HCT116 (cell line): ENCODE data around the gene ADD1. TPM values are rescaled to one million over a fixed set of nuclear protein-coding genes. Genes with fewer than 3 reads are reported as not detected.

Source experiments
- ATAC-seq: fragments of 200-7000 bp; cut with Tn5 transposase; 2 replicates; pipeline ENCODE4 v1.9.1; 2020; ENCODE audit warnings: mild to moderate bottlenecking, moderate library complexity
- BruUV-seq: library from RNA; stranded (reverse); fragments of 400-500 nt; replicated peaks from 2 replicates; lab custom pipeline; 2021; lab: Mats Ljungman, UMichigan
- CTCF ChIA-PET: fragments of 300-600 bp; sonication (Branson Sonifier 250); formaldehyde crosslinking; loops from one replicate; lab custom pipeline; 2021; ENCODE audit warnings: antibody characterized with exemption; lab: Charles Lee
- POLR2A ChIA-PET: fragments of 300-600, 350-600 bp; sonication (Branson Sonifier 250); formaldehyde crosslinking; loops from one replicate; lab custom pipeline; 2021; ENCODE audit warnings: antibody characterized with exemption; lab: Charles Lee
- RAD21 ChIA-PET, 2 experiments: fragments of 300-600 bp; sonication (Branson Sonifier 250); formaldehyde crosslinking; loops; one replicate each; lab custom pipeline; 2023; ENCODE audit warnings: low total read pairs in 2 of 2; ENCODE audit not compliant: uncharacterized antibody in 2 of 2, unreplicated experiment in 2 of 2, low non-redundant PET in 1 of 2; lab: Charles Lee
- DNase-seq: peaks from one replicate; pipeline ENCODE4 v3.0.0-alpha.2; 2010; ENCODE audit warnings: low read depth, low spot score
- H2AFZ ChIP-seq: fragments of 200-600 bp; shearing (Covaris generic), sonication (generic); 2 replicates; pipeline ENCODE4 v1.6.1; 2017; ENCODE audit warnings: low read depth, mixed run types, mixed read lengths, antibody characterized with exemption, low read length; ENCODE audit not compliant: poor library complexity, severe bottlenecking
- H3K27ac ChIP-seq: 2 replicates; pipeline ENCODE4 v1.5.1; 2012; ENCODE audit warnings: low read depth, low read length
- H3K27me3 ChIP-seq: fragments of 200-600 bp; sonication (generic); 2 replicates; pipeline ENCODE4 v1.6.1; 2016; ENCODE audit warnings: mixed run types, low read length, mixed read lengths; ENCODE audit not compliant: insufficient read depth
- H3K36me3 ChIP-seq, 2 experiments: fragments of 200-500 bp in 1 of 2; fragments of 200-600 bp in 1 of 2; sonication (Bioruptor generic) in 1 of 2; sonication (generic) in 1 of 2; 2 replicates each; pipeline versions ENCODE4 v1.5.1 to v1.6.1; 2014 to 2016; ENCODE audit warnings: low read length in 2 of 2, inconsistent platforms in 1 of 2, mixed read lengths in 1 of 2, mixed run types in 1 of 2; ENCODE audit not compliant: insufficient read depth in 2 of 2, control insufficient read depth in 1 of 2
- H3K4me1 ChIP-seq, 2 experiments: fragments of 200-600 bp in 1 of 2; sonication (generic) in 1 of 2; 2 replicates each; pipeline versions ENCODE4 v1.5.1 to v1.6.1; 2012 to 2017; ENCODE audit warnings: low read length in 2 of 2, inconsistent platforms in 1 of 2, mild to moderate bottlenecking in 1 of 2, mixed read lengths in 1 of 2, mixed run types in 1 of 2, moderate library complexity in 1 of 2; ENCODE audit not compliant: insufficient read depth in 2 of 2, control insufficient read depth in 1 of 2
- H3K4me2 ChIP-seq: fragments of 200-600 bp; sonication (generic); 2 replicates; pipeline ENCODE4 v1.6.1; 2017; ENCODE audit warnings: mixed run types, low read length, mixed read lengths
- H3K4me3 ChIP-seq, 2 experiments: fragments of 200-600 bp in 1 of 2; sonication (generic) in 1 of 2; replicated peaks in 1 of 2; 2 replicates each; pipeline ENCODE4 v1.5.1; 2011 to 2016; ENCODE audit warnings: low read length in 2 of 2, control low read depth in 1 of 2, low read depth in 1 of 2, mild to moderate bottlenecking in 1 of 2, mixed read lengths in 1 of 2, mixed run types in 1 of 2
- H3K79me2 ChIP-seq: fragments of 200-600 bp; sonication (generic); 2 replicates; pipeline ENCODE4 v1.6.1; 2017; ENCODE audit warnings: mild to moderate bottlenecking, mixed run types, low read length, moderate library complexity, mixed read lengths; ENCODE audit not compliant: insufficient read depth
- H3K9ac ChIP-seq: fragments of 200-600 bp; sonication (generic); 2 replicates; pipeline ENCODE4 v1.6.1; 2016; ENCODE audit warnings: low read length, mixed read lengths
- H3K9me2 ChIP-seq: fragments of 200-600 bp; sonication (generic), shearing (Covaris generic); 2 replicates; pipeline ENCODE4 v1.6.1; 2017; ENCODE audit warnings: mixed run types, mild to moderate bottlenecking, moderate library complexity; ENCODE audit not compliant: insufficient read depth
- H3K9me3 ChIP-seq, 2 experiments: fragments of 200-500 bp in 1 of 2; fragments of 200-600 bp in 1 of 2; sonication (Bioruptor generic) in 1 of 2; sonication (generic) in 1 of 2; 2 replicates each; pipeline ENCODE4 v1.6.1; 2014 to 2017; ENCODE audit warnings: low read length in 2 of 2, mixed read lengths in 2 of 2, inconsistent platforms in 1 of 2, low read depth in 1 of 2, mild to moderate bottlenecking in 1 of 2, mixed run types in 1 of 2, moderate library complexity in 1 of 2; ENCODE audit not compliant: control insufficient read depth in 1 of 2, insufficient read depth in 1 of 2
- H4K20me1 ChIP-seq: fragments of 200-600 bp; sonication (generic), shearing (Covaris generic); 2 replicates; pipeline ENCODE4 v1.6.1; 2017; ENCODE audit warnings: mixed run types, mild to moderate bottlenecking, moderate library complexity; ENCODE audit not compliant: insufficient read depth
- CTCF ChIP-seq, 3 experiments: fragments of 200-600 bp in 1 of 3; sonication (generic) in 1 of 3; IDR thresholded peaks in 2 of 3; conservative IDR thresholded peaks in 1 of 3; 2 replicates each; pipeline ENCODE4 v1.5.1; 2012 to 2017; ENCODE audit warnings: low read depth in 2 of 3, low read length in 2 of 3, antibody characterized with exemption in 1 of 3, borderline replicate concordance in 1 of 3, control low read depth in 1 of 3, mild to moderate bottlenecking in 1 of 3, mixed read lengths in 1 of 3, mixed run types in 1 of 3, moderate library complexity in 1 of 3; ENCODE audit not compliant: insufficient read depth in 1 of 3
- ELF1 ChIP-seq: IDR thresholded peaks from 2 replicates; pipeline ENCODE4 v1.6.1; 2012; ENCODE audit warnings: low read depth, borderline replicate concordance
- EZH2 ChIP-seq: fragments of 200-600 bp; sonication (generic); IDR thresholded peaks from 2 replicates; pipeline ENCODE4 v1.6.1; 2017; ENCODE audit warnings: antibody characterized with exemption, mixed run types
- FOSL1 ChIP-seq: IDR thresholded peaks from 2 replicates; pipeline ENCODE4 v1.6.1; 2012; ENCODE audit warnings: low read depth
- POLR2A ChIP-seq: IDR thresholded peaks from 2 replicates; pipeline ENCODE4 v1.7.0; 2011; ENCODE audit warnings: borderline replicate concordance; ENCODE audit not compliant: insufficient read depth, insufficient read length; ENCODE audit errors: extremely low read depth
- POLR2AphosphoS5 ChIP-seq: IDR thresholded peaks from 2 replicates; pipeline ENCODE4 v1.6.1; 2011; ENCODE audit warnings: mild to moderate bottlenecking, low read depth, low read length, moderate library complexity
- RAD21 ChIP-seq: IDR thresholded peaks from 2 replicates; pipeline ENCODE4 v1.6.1; 2012; ENCODE audit warnings: low read depth, mild to moderate bottlenecking
- SRF ChIP-seq: IDR thresholded peaks from 2 replicates; pipeline ENCODE4 v1.6.1; 2012; ENCODE audit warnings: low read depth
- TCF7L2 ChIP-seq: IDR thresholded peaks from 2 replicates; pipeline ENCODE4 v1.7.0; 2011; ENCODE audit warnings: borderline replicate concordance, inconsistent platforms; ENCODE audit not compliant: insufficient read depth, insufficient read length; ENCODE audit errors: extremely low read depth
- YY1 ChIP-seq: IDR thresholded peaks from 2 replicates; pipeline ENCODE4 v1.6.1; 2011; ENCODE audit warnings: low read length, low read depth, moderate library complexity, mild to moderate bottlenecking; ENCODE audit not compliant: insufficient replicate concordance; ENCODE audit errors: extremely low read depth
- ZNF274 ChIP-seq: fragments of 200-500 bp; sonication (Bioruptor generic); IDR thresholded peaks from 2 replicates; pipeline ENCODE4 v1.6.1; 2014; ENCODE audit warnings: mild to moderate bottlenecking, low read depth, low read length, inconsistent platforms
- intact Hi-C: fragments of 100-400 bp; cut with micrococcal nuclease; formaldehyde crosslinking; loops from 2 replicates; pipeline ENCODE4 v1.10.0; 2022
- total RNA-seq: library from RNA; stranded (reverse); gene quantifications from one replicate; pipeline ENCODE4 v1.2.1, GENCODE V29; 2021; ENCODE audit not compliant: unreplicated experiment
- TF ChIP-seq, protein P1 (sequence below): IDR thresholded peaks from 2 replicates; pipeline ENCODE4 v1.6.1; 2012

The ADD1 gene
- total RNA-seq, 1 experiment from 2014 or later: 139 TPM

- RAD21 ChIA-PET: no interaction called here
- H4K20me1 ChIP-seq: peaks cover 5% of the 10 kb centered on the region; the same call in 1 of the 2 replicates
These were observed 96.0 kb downstream of the ADD1 start for GRCh38 chr4:2939383-2940243.

DNA sequence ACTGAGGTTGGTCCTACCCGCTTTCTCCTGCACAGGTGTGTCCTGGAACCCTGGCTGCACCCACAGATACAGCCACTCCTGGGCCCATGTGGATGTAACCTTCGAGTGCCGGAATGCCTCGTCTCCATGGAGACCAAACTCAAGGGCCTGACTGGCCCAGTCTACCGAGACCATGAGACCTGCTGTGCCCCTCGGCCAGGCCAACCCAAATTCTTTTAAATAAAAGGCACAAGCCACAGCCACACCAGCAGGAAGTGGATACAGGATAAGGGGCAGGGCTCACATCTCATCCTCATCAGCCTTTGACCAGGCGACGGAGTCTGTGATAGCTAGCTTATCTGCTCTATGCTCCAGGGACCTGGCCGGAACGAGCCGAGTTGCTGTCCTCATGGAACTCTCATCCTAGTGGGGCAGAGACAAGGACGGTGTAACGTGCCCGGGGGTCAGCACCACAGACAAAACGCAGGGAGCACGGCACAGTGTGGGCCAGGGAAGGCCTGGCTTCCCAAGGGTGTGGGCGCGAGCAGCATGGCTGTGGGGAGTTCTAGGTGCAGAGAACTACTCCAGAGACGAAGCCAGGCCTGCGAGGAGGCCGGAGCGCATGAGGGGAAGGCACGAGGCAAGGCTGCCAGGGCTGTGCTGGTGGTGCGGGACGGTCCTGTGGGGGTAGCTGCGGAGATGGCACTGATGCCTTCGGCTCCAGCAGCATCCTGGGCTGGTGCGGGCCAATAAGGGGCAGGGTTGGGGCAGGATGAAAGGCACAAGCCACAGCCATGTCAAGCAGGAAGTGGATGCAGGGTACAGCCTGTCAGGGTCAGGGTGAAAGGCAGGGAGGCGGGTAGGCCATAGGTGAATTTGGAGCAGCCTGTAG lies 96.9 kb downstream of the ADD1 start:
- Histone ChIP-seq H3K79me2 (peaks cover 24% of the 10 kb centered on the region), H3K27me3 (no peaks in the 10 kb centered on the region), H3K9me3 (no peaks in the 10 kb centered on the region), H3K4me3 (no peak overlapping the region), H3K4me1 (peaks cover 24 to 31% of the 10 kb centered on the region in 2 experiments), H3K27ac (peak overlapping the region; percentile 27; the same call in 1 of the 2 replicates), H3K36me3 (peaks cover 47 to 73% of the 10 kb centered on the region in 2 experiments), H4K20me1 (peaks cover 5% of the 10 kb centered on the region; the same call in 1 of the 2 replicates), H3K9ac (no peak overlapping the region), H3K4me2 (no peak overlapping the region), H3K9me2 (no peaks in the 10 kb centered on the region), H2AFZ (no peak overlapping the region)
- ChIA-PET CTCF (no interaction called here), RAD21 (no interaction called here), POLR2A (no interaction called here)
- ATAC-seq (no peak), DNase-seq (no peak)
- no TSS peak for BruUV-seq
- intact Hi-C loops: no loop called here
- TF ChIP-seq, protein P1, sequence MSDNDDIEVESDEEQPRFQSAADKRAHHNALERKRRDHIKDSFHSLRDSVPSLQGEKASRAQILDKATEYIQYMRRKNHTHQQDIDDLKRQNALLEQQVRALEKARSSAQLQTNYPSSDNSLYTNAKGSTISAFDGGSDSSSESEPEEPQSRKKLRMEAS: no peak
- TF ChIP-seq SRF (no peak), POLR2AphosphoS5 (no peak), POLR2A (no peak), FOSL1 (no peak), CTCF (IDR thresholded peaks at IDR 0.05 in 2 of 3, conservative IDR thresholded peaks at IDR 0.05 in 1 of 3; ENCODE audit: borderline replicate concordance in 1 of 3, insufficient read depth in 1 of 3, low read depth in 2 of 3, low read length in 2 of 3) (no peak), RAD21 (no peak), EZH2 (no peak), YY1 (no peak), ZNF274 (no peak), ELF1 (no peak), TCF7L2 (no peak)

More at GRCh38 chr4:2939383-2940243, 96.0 kb downstream of the ADD1 start:
- Histone ChIP-seq H3K27me3 (no peaks in the 10 kb centered on the region), H3K79me2 (peaks cover 26% of the 10 kb centered on the region), H3K4me2 (no peak overlapping the region), H3K9ac (no peak overlapping the region), H3K4me1 (peaks cover 24 to 32% of the 10 kb centered on the region in 2 experiments), H3K4me3 (no peak overlapping the region), H2AFZ (no peak overlapping the region), H3K9me2 (no peaks in the 10 kb centered on the region), H3K27ac (peak overlapping the region; percentile 27; the same call in 1 of the 2 replicates), H3K9me3 (no peaks in the 10 kb centered on the region), H3K36me3 (peaks cover 39 to 64% of the 10 kb centered on the region in 2 experiments)
- intact Hi-C loops: no loop called here
- ChIA-PET CTCF (no interaction called here), POLR2A (no interaction called here)
- no peak for ATAC-seq
- no TSS peak for BruUV-seq
- DNase-seq: no peak
- TF ChIP-seq POLR2AphosphoS5 (0 out of 2 replicates have a peak, but pooled peaks have one; percentile 7), ELF1 (no peak)
- TF ChIP-seq, all 23 proteins: peak for 1
